Measurements from ENCODE around the gene PRKAB2.
"Not testable (repeated sequence)": the region's sequence is repeated elsewhere in the genome, so short reads cannot be mapped to it uniquely, and the experiment has no call there.

The PRKAB2 gene

DNA sequence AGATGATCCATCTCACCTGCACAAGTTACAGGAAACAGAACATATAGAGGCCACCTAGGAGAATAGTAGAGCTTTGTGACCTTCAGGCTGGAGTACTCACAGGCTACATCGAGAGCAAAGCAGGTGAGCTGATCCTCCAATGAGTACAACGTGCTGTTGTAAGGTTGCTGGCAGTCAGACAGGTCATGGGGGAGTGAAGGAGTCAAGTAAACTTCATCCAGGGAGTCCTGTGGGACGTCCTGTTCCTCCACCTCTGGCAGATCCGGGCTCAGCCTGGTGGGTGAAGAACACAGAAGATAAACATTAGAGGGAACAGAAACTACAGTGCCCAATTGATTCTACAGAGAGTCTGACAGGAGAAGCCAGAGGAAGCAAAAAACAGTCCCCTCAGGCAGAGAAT lies 62.5 kb downstream of the PRKAB2 start:
- no peak for DNase-seq (ENCODE audit: low read depth)

DNA sequence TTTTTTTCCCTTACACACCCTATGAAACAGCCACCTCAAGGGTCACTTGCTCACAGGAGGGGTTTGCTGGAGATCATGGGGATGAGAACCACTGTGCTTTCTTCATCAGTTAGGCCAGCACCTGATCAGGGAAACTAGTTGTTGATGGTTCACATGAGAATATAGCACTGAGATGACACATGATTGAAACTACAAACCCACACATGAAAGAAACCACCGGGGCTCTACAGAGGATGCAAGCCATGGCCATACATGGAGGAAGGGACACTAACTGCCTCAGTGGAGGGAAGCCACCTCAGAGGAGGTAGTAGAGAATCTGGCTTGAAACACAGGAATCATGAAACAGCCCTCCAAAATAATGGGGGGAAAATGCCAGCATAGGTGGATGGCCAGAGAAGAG lies 63.2 kb downstream of the PRKAB2 start:
- no peak for DNase-seq (ENCODE audit: low read depth)

DNA sequence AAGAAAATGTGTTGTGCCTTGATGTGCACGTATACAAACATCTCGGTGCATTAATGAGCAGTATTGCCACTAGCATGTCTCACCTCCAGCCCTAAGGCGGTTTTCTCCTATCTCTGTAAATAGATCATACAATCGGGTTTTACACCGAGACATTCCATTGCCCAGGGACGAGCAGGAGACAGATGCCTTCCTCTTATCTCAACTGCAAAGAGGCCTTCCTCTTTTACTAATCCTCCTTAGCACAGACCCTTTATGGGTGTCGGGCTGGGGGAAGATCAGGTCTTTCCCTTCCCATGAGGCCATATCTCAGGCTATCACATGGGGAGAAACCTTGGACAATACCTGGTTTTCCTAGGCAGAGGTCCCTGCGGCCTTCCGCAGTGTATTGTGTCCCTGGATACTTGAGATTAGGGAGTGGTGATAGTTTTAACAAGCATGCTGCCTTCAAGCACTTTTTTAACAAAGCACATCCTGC lies 65.8 kb downstream of the PRKAB2 start:
- DNase-seq (ENCODE audit: low read depth): not testable (repeated sequence)

DNA sequence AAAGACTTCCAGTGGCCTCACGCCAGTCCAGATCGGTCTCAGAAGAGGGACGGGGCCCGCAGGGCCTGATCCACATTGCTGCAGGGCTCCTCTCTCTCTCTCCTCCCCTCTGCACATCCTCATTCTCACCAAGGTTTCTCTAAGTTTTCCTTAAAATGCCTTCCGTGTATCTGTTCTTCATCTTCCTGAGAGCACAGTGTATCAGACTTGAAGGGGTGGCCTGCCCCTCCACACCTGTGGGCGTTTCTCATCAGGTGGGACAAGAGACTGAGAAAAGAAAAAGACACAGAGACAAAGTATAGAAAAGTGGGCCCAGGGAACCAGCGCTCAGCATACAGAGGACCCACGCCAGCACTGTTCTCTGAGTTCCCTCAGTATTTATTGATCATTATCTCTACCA lies 66.4 kb downstream of the PRKAB2 start:
- DNase-seq (ENCODE audit: low read depth): no peak
